GM18520 (cell line): ENCODE results near the gene SLC22A3.

Experiments
- ATAC-seq: cut with Tn5 transposase; IDR thresholded peaks from one replicate; pipeline ENCODE4 v1.9.1; 2021; ENCODE audit not compliant: unreplicated experiment

SLC22A3 gene

GRCh38 chr6:160487116-160487515 is 138.9 kb downstream of the SLC22A3 start:
- ATAC-seq = no peak

GRCh38 chr6:160489091-160489490 is 140.9 kb downstream of the SLC22A3 start:
- no peak for ATAC-seq

GRCh38 chr6:160494576-160494975 is 146.4 kb downstream of the SLC22A3 start:
- ATAC-seq = no peak

GRCh38 chr6:160500639-160501038 is 152.5 kb downstream of the SLC22A3 start:
- no peak for ATAC-seq
